Measurements from ENCODE around the gene ZBTB4. TPM values are rescaled to one million over a fixed set of nuclear protein-coding genes. Genes with fewer than 3 reads are reported as not detected.

Gene ZBTB4
- total RNA-seq, 1 experiment from 2014 or later = 17.1 TPM

DNA sequence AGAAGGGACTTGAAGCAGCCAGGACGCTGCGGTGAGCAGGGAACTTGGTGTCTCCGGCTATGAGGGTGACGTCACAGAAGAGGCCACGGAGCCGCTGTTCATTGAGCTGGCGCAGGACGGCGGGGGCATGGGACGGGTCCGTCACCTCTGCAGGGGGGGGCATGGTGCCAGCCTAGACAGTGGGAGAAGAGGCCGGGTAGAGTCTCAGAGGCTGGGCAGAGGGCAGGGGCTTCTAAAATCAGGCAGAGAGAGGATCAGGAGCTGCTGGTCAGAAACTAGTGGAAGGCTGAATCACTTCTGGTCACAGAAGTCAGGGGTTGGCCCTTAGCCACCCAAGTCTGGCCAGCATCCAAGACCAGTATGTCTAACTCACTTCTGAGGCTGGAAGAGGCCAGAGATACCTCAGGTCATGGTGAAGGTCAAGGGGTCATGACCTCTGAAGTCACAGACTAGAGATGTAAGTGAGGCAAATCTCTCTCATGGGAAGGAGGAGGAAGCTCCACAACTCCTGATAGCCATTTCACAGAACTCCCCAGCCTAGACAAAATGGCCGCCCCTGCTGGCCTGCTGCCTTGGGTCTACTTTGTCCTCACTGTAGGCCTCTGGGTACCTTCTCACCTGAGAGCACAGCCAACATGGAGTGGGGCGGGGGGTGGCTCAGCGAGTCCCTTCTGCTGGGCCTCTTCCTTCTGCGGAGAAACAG, 12.6 kb downstream of the ZBTB4 start:
- RAD21 ChIA-PET (ENCODE audit: low non-redundant PET in 1 of 2, low total read pairs in 2 of 2, uncharacterized antibody in 2 of 2, unreplicated experiment in 2 of 2) = no interaction called here
- H3K4me2 ChIP-seq (ENCODE audit: low read length) = no peak overlapping the region
- no peaks in the 10 kb centered on the region for H3K27me3 ChIP-seq (ENCODE audit: insufficient read depth, low read length)
- H3K9me2 ChIP-seq (ENCODE audit: insufficient read depth) = no peaks in the 10 kb centered on the region
- DNase-seq (ENCODE audit: low read depth, low spot score) (no peak), ATAC-seq (no peak)
- H2AFZ ChIP-seq (ENCODE audit: low read depth, low read length, poor library complexity, severe bottlenecking) = no peak overlapping the region
- intact Hi-C loops (cut with micrococcal nuclease) = no loop called here
- no peaks in the 10 kb centered on the region for H4K20me1 ChIP-seq (ENCODE audit: insufficient read depth)
- no peaks in the 10 kb centered on the region for H3K9me3 ChIP-seq (ENCODE audit: control insufficient read depth in 1 of 2, insufficient read depth in 1 of 2, low read depth in 1 of 2, low read length in 2 of 2)
- H3K27ac ChIP-seq (ENCODE audit: low read depth, low read length) = no peak overlapping the region
- POLR2A ChIA-PET = interaction anchor here (1.0 kb wide), 1 partner anchor 63 kb away, joined by 3 read pairs; the partner anchor contains the start of gene TMEM256
- H3K79me2 ChIP-seq (ENCODE audit: insufficient read depth, low read length) = peaks cover 4% of the 10 kb centered on the region; the same call in 1 of the 2 replicates
- no peak overlapping the region for H3K4me3 ChIP-seq (replicated peaks in 1 of 2; ENCODE audit: low read depth in 1 of 2, low read length in 2 of 2)
- H3K4me1 ChIP-seq (ENCODE audit: control insufficient read depth in 1 of 2, insufficient read depth in 2 of 2, low read length in 2 of 2) = peaks cover 0 to 5% of the 10 kb centered on the region in 2 experiments; a peak in 1 of 4 replicates
- no peak for TF ChIP-seq POLR2A (IDR thresholded peaks at IDR 0.05; ENCODE audit: borderline replicate concordance, extremely low read depth, insufficient read depth, insufficient read length)
- no peak for TF ChIP-seq EZH2 (IDR thresholded peaks at IDR 0.05)
- no peak for TF ChIP-seq ELF1 (IDR thresholded peaks at IDR 0.05; ENCODE audit: borderline replicate concordance, low read depth)
- TF ChIP-seq TCF7L2 (IDR thresholded peaks at IDR 0.05; ENCODE audit: borderline replicate concordance, extremely low read depth, insufficient read depth, insufficient read length) = no peak
- TF ChIP-seq REST (IDR thresholded peaks at IDR 0.05; ENCODE audit: low read depth) = no peak
- no peak for TF ChIP-seq EGR1 (IDR thresholded peaks at IDR 0.05; ENCODE audit: low read depth)
- no peak for TF ChIP-seq ZNF274 (IDR thresholded peaks at IDR 0.05; ENCODE audit: low read depth, low read length)
- TF ChIP-seq JUND (IDR thresholded peaks at IDR 0.05) = no peak
- TF ChIP-seq SRF (IDR thresholded peaks at IDR 0.05; ENCODE audit: low read depth) = no peak
- TF ChIP-seq RAD21 (IDR thresholded peaks at IDR 0.05; ENCODE audit: low read depth) = no peak
- TF ChIP-seq FOSL1 (IDR thresholded peaks at IDR 0.05; ENCODE audit: low read depth) = no peak
- no peak for TF ChIP-seq YY1 (IDR thresholded peaks at IDR 0.05; ENCODE audit: extremely low read depth, insufficient replicate concordance, low read depth, low read length)
- TF ChIP-seq SIN3A (IDR thresholded peaks at IDR 0.05; ENCODE audit: low read depth) = no peak
- H3K9ac ChIP-seq (ENCODE audit: low read length) = no peak overlapping the region
- H3K36me3 ChIP-seq (ENCODE audit: control insufficient read depth in 1 of 2, insufficient read depth in 2 of 2, low read length in 2 of 2) = no peaks in the 10 kb centered on the region; a peak in 2 of 4 replicates
- no TSS peak for BruUV-seq (replicated peaks)
- CTCF ChIA-PET = no interaction called here

Measured in HCT116 (cell line).